GM12878 (cell line): Measurements from ENCODE around the gene OCLN. TPM values are rescaled to one million over a fixed set of nuclear protein-coding genes. Genes with fewer than 3 reads are reported as not detected.

Experiments
- BCL11A ChIP-seq: IDR thresholded peaks from 2 replicates; pipeline ENCODE4 v1.6.1; 2011; ENCODE audit warnings: low read depth, low read length
- CHD1 ChIP-seq: IDR thresholded peaks from 2 replicates; pipeline ENCODE4 v1.6.1; 2012; ENCODE audit warnings: low read depth, low read length, improper control_type of control experiment
- CHD4 ChIP-seq: fragments of 200-600 bp; sonication (generic); IDR thresholded peaks from 2 replicates; pipeline ENCODE4 v1.6.1; 2016; ENCODE audit warnings: mild to moderate bottlenecking
- FOXK2 ChIP-seq: fragments of 450-650 bp; IDR thresholded peaks from 2 replicates; pipeline ENCODE4 v1.6.1; 2017; ENCODE audit warnings: mild to moderate bottlenecking, moderate library complexity
- JUND ChIP-seq: IDR thresholded peaks from 2 replicates; pipeline ENCODE4 v1.6.1; 2012; ENCODE audit warnings: low read depth, mild to moderate bottlenecking, low read length, improper control_type of control experiment, moderate library complexity
- KAT2A ChIP-seq: conservative IDR thresholded peaks from 2 replicates; pipeline ENCODE4 v1.6.1; 2011; ENCODE audit warnings: low read depth, low read length; ENCODE audit not compliant: control insufficient read depth
- MTA2 ChIP-seq: fragments of 450-650 bp; IDR thresholded peaks from 2 replicates; pipeline ENCODE4 v1.6.1; 2016; ENCODE audit warnings: low read depth, mild to moderate bottlenecking, moderate library complexity
- MYC ChIP-seq: IDR thresholded peaks from 2 replicates; pipeline ENCODE4 v1.6.1; 2011; ENCODE audit warnings: mild to moderate bottlenecking, low read length, moderate library complexity, inconsistent platforms; ENCODE audit not compliant: insufficient read depth, insufficient replicate concordance, insufficient read length, severe bottlenecking
- NRF1 ChIP-seq: conservative IDR thresholded peaks from 2 replicates; pipeline ENCODE4 v1.6.1; 2011; ENCODE audit warnings: mild to moderate bottlenecking, low read depth, low read length, improper control_type of control experiment
- PAX5 ChIP-seq: IDR thresholded peaks from 2 replicates; pipeline ENCODE4 v1.6.1; 2011; ENCODE audit warnings: low read depth, low read length, borderline replicate concordance
- POLR2A ChIP-seq: IDR thresholded peaks from 2 replicates; pipeline ENCODE4 v1.6.1; 2011; ENCODE audit warnings: low read depth, mild to moderate bottlenecking, low read length
- POLR2AphosphoS2 ChIP-seq: IDR thresholded peaks from 2 replicates; pipeline ENCODE4 v1.6.1; 2011; ENCODE audit warnings: low read depth, mild to moderate bottlenecking, low read length, improper control_type of control experiment, moderate library complexity
- POU2F2 ChIP-seq: IDR thresholded peaks from 3 replicates; pipeline ENCODE4 v1.6.1; 2011; ENCODE audit warnings: low read depth, mild to moderate bottlenecking, low read length, borderline replicate concordance
- RBBP5 ChIP-seq: fragments of 200-600 bp; sonication (generic); conservative IDR thresholded peaks from 2 replicates; pipeline ENCODE4 v1.6.1; 2016
- RELA ChIP-seq: fragments of 450-650 bp; IDR thresholded peaks from 2 replicates; pipeline ENCODE4 v1.8.0; 2014; ENCODE audit warnings: borderline replicate concordance; ENCODE audit not compliant: partially characterized antibody
- RUNX3 ChIP-seq: IDR thresholded peaks from 2 replicates; pipeline ENCODE4 v1.6.1; 2012; ENCODE audit warnings: low read length, inconsistent platforms
- SIX5 ChIP-seq: IDR thresholded peaks from 2 replicates; pipeline ENCODE4 v1.6.1; 2011; ENCODE audit warnings: mild to moderate bottlenecking, low read depth, low read length, moderate library complexity; ENCODE audit not compliant: severe bottlenecking
- SMARCA5 ChIP-seq: fragments of 450-650 bp; IDR thresholded peaks from 2 replicates; pipeline ENCODE4 v1.6.1; 2017; ENCODE audit warnings: mild to moderate bottlenecking
- SRF ChIP-seq, 2 experiments: IDR thresholded peaks; 2 replicates each; pipeline ENCODE4 v1.6.1; 2011; ENCODE audit warnings: low read depth in 2 of 2, low read length in 2 of 2, mild to moderate bottlenecking in 1 of 2, moderate library complexity in 1 of 2
- TAF1 ChIP-seq: IDR thresholded peaks from 2 replicates; pipeline ENCODE4 v1.6.1; 2011; ENCODE audit warnings: mild to moderate bottlenecking, low read depth, low read length, borderline replicate concordance
- TBL1XR1 ChIP-seq: IDR thresholded peaks from 2 replicates; pipeline ENCODE4 v1.6.1; 2012; ENCODE audit warnings: low read depth, low read length, improper control_type of control experiment
- TCF12 ChIP-seq: IDR thresholded peaks from 2 replicates; pipeline ENCODE4 v1.6.1; 2011; ENCODE audit warnings: low read depth, mild to moderate bottlenecking, low read length
- YBX1 ChIP-seq: fragments of 450-650 bp; IDR thresholded peaks from 2 replicates; pipeline ENCODE4 v1.6.1; 2016; ENCODE audit warnings: antibody characterized with exemption
- ZBED1 ChIP-seq: IDR thresholded peaks from 2 replicates; pipeline ENCODE4 v1.6.1; 2016; ENCODE audit warnings: borderline replicate concordance
- ZBTB4 ChIP-seq: fragments of 450-650 bp; formaldehyde crosslinking; IDR thresholded peaks from 2 replicates; pipeline ENCODE4 v1.4.0; 2022; ENCODE audit warnings: mild to moderate bottlenecking, moderate library complexity
- polyA plus RNA-seq, 11 experiments: library from polyadenylated mRNA; depleted of rRNA in 4 of 11; unstranded in 6 of 11; stranded (reverse) in 5 of 11; fragments of >200 nt; fragmentation: Nextera tagmentation in 4 of 11; fragmentation: Illumina TruSeq in 1 of 11; extraction: Ambion mirVana in 4 of 11; extraction: Trizol in 1 of 11; gene quantifications; 1 replicate in 1 of 11; 2 replicates in 10 of 11; pipeline versions ENCODE4 v1.2.1 to v1.2.3, GENCODE V29; 2011 to 2016; ENCODE audit warnings: inconsistent platforms in 2 of 11, missing spikeins in 2 of 11, low read depth in 1 of 11
- total RNA-seq, 4 experiments: library from RNA; depleted of rRNA in 3 of 4; stranded (reverse); fragments of >200 nt in 3 of 4; fragmentation: Illumina TruSeq in 1 of 4; extraction: Trizol in 1 of 4; gene quantifications; 2 replicates each; pipeline versions ENCODE4 v1.2.1 to v1.2.3, GENCODE V29; 2013 to 2021
- TF ChIP-seq, protein P1 (sequence below): fragments of 450-650 bp; formaldehyde crosslinking; IDR thresholded peaks from 2 replicates; pipeline ENCODE4 v1.4.0; 2020; ENCODE audit warnings: mild to moderate bottlenecking, moderate library complexity

OCLN gene
- total and polyA plus RNA-seq, 10 of the 15 experiments (the other 5 are each of a cell fraction or from before 2014, with no cell fraction given): 2.0 to 26.5 (median 17.0) TPM

- TF ChIP-seq BCL11A (no peak), RELA (no peak), PAX5 (peak; percentile 30; the same call in 1 of the 2 replicates), TAF1 (0 out of 2 replicates have a peak, but pooled peaks have one; percentile 22), JUND (no peak), SIX5 (no peak), MYC (no peak), FOXK2 (no peak), KAT2A (no peak), ZBTB4 (CRISPR knock-in tag) (no peak), SMARCA5 (no peak), SRF (IDR thresholded peaks at IDR 0.05; ENCODE audit: low read depth in 2 of 2, low read length in 2 of 2) (no peak), ZBED1 (no peak), CHD1 (no peak), TBL1XR1 (no peak), RUNX3 (0 out of 2 replicates have a peak, but pooled peaks have one; percentile 3), POLR2AphosphoS2 (no peak), NRF1 (peak; percentile 43; the same call in 1 of the 2 replicates), POU2F2 (no peak), TCF12 (no peak), MTA2 (no peak), CHD4 (no peak), YBX1 (no peak), POLR2A (peak; percentile 81), RBBP5 (no peak)
- TF ChIP-seq, protein P1, sequence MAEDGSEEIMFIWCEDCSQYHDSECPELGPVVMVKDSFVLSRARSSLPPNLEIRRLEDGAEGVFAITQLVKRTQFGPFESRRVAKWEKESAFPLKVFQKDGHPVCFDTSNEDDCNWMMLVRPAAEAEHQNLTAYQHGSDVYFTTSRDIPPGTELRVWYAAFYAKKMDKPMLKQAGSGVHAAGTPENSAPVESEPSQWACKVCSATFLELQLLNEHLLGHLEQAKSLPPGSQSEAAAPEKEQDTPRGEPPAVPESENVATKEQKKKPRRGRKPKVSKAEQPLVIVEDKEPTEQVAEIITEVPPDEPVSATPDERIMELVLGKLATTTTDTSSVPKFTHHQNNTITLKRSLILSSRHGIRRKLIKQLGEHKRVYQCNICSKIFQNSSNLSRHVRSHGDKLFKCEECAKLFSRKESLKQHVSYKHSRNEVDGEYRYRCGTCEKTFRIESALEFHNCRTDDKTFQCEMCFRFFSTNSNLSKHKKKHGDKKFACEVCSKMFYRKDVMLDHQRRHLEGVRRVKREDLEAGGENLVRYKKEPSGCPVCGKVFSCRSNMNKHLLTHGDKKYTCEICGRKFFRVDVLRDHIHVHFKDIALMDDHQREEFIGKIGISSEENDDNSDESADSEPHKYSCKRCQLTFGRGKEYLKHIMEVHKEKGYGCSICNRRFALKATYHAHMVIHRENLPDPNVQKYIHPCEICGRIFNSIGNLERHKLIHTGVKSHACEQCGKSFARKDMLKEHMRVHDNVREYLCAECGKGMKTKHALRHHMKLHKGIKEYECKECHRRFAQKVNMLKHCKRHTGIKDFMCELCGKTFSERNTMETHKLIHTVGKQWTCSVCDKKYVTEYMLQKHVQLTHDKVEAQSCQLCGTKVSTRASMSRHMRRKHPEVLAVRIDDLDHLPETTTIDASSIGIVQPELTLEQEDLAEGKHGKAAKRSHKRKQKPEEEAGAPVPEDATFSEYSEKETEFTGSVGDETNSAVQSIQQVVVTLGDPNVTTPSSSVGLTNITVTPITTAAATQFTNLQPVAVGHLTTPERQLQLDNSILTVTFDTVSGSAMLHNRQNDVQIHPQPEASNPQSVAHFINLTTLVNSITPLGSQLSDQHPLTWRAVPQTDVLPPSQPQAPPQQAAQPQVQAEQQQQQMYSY (CRISPR knock-in tag): no peak
Observed at GRCh38 chr5:69492391-69492922, at the start of gene OCLN (continued).
